Measurements from ENCODE around the gene ITGB2. TPM values are rescaled to one million over a fixed set of nuclear protein-coding genes. Genes with fewer than 3 reads are reported as not detected.
A peak's percentile ranks its signal among the peaks of the same experiment; 100 is the strongest.

ITGB2 gene
- total and polyA plus RNA-seq, 2 donors (not counting 1 experiment from before 2014, with no cell fraction given), result 0.05 TPM; not detected in 1

DNA sequence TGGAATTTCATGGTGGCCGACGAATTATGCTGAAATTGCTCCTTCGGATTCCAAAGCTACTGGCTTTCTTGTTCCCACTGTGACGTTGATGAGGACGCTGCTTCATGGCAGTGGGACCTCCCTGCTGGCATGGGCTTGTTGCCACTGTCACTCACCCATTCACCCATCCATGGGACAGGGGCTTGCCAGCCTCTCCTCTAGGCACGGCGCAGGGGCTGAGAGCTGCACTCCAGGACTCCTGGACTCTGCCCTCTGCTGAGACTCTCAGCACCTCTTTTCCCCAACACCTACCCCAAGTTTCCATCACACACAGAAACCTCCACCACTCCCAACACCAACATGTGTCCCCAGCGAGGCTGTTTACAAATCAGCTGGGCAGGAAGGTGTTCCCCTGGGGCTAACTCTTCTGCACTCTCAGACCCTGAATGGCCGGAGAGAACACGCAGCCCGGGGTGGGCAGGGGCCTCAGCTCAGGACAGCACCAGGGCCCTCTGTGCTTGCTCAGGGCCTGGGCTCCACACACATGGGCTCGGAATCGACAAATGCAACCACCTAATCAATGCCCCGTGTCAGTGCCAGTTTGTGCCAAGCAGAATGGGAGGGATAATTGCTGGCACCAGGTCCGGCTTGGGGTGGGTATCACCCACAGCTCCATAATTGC is 3.1 kb downstream of the ITGB2 start:
- H3K4me1 ChIP-seq (ENCODE audit: control insufficient read depth, extremely low read depth, insufficient read depth, low read length), result no peaks in the 10 kb centered on the region
- H3K27me3 ChIP-seq (ENCODE audit: control insufficient read depth, insufficient read depth, low read length), result peaks cover 18% of the 10 kb centered on the region
- H3K36me3 ChIP-seq (ENCODE audit: control insufficient read depth, insufficient read depth, low read length), result no peaks in the 10 kb centered on the region
- no peaks in the 10 kb centered on the region for H4K20me1 ChIP-seq (ENCODE audit: control insufficient read depth, extremely low read depth, insufficient read depth, low read length)
- H3K9me3 ChIP-seq (ENCODE audit: control insufficient read depth, insufficient read depth, low read depth, low read length), result no peaks in the 10 kb centered on the region
- DNase-seq (ENCODE audit: low read depth in 2 of 2), result no peak
- no peak overlapping the region for H3K4me3 ChIP-seq (replicated peaks in 1 of 4; ENCODE audit: control extremely low read depth in 1 of 4, insufficient read depth in 1 of 4, low read depth in 3 of 4, low read length in 4 of 4)
- no peak overlapping the region for H2AFZ ChIP-seq (ENCODE audit: low read length)
- H3K27ac ChIP-seq (ENCODE audit: insufficient read depth, low read length), result no peak overlapping the region
- no peaks in the 10 kb centered on the region for H3K79me2 ChIP-seq (ENCODE audit: control insufficient read depth, insufficient read depth, low read length)
- TF ChIP-seq CTCF (conservative IDR thresholded peaks at IDR 0.05 in 1 of 2, IDR thresholded peaks at IDR 0.05 in 1 of 2; ENCODE audit: low read depth in 1 of 2, low read length in 2 of 2), result no peak
- no peak for TF ChIP-seq EZH2 (IDR thresholded peaks at IDR 0.05; ENCODE audit: low read length, missing control alignments)
- H3K9ac ChIP-seq (ENCODE audit: insufficient read depth, low read length), result no peak overlapping the region
- H3K4me2 ChIP-seq (ENCODE audit: extremely low read depth, insufficient read depth, low read length), result no peak overlapping the region

- no peak overlapping the region for H3K4me3 ChIP-seq (replicated peaks in 1 of 4; ENCODE audit: control extremely low read depth in 1 of 4, insufficient read depth in 1 of 4, low read depth in 3 of 4, low read length in 4 of 4)
- peaks cover 16% of the 10 kb centered on the region for H3K27me3 ChIP-seq (ENCODE audit: control insufficient read depth, insufficient read depth, low read length)
- no peaks in the 10 kb centered on the region for H3K79me2 ChIP-seq (ENCODE audit: control insufficient read depth, insufficient read depth, low read length)
- H3K4me1 ChIP-seq (ENCODE audit: control insufficient read depth, extremely low read depth, insufficient read depth, low read length), result no peaks in the 10 kb centered on the region
- no peak overlapping the region for H3K9ac ChIP-seq (ENCODE audit: insufficient read depth, low read length)
- no peak overlapping the region for H2AFZ ChIP-seq (ENCODE audit: low read length)
- H3K9me3 ChIP-seq (ENCODE audit: control insufficient read depth, insufficient read depth, low read depth, low read length), result no peaks in the 10 kb centered on the region
- DNase-seq (ENCODE audit: low read depth in 2 of 2), result peak in 1 of 2 donors; percentile 43
- H3K36me3 ChIP-seq (ENCODE audit: control insufficient read depth, insufficient read depth, low read length), result no peaks in the 10 kb centered on the region
- H3K27ac ChIP-seq (ENCODE audit: insufficient read depth, low read length), result no peak overlapping the region
- TF ChIP-seq EZH2 (IDR thresholded peaks at IDR 0.05; ENCODE audit: low read length, missing control alignments), result no peak
- no peak for TF ChIP-seq CTCF (conservative IDR thresholded peaks at IDR 0.05 in 1 of 2, IDR thresholded peaks at IDR 0.05 in 1 of 2; ENCODE audit: low read depth in 1 of 2, low read length in 2 of 2)
- no peak overlapping the region for H3K4me2 ChIP-seq (ENCODE audit: extremely low read depth, insufficient read depth, low read length)
- no peaks in the 10 kb centered on the region for H4K20me1 ChIP-seq (ENCODE audit: control insufficient read depth, extremely low read depth, insufficient read depth, low read length)
These were observed 3.7 kb downstream of the ITGB2 start for GRCh38 chr21:44916965-44917364.

GRCh38 chr21:44914176-44914874 is 6.4 kb downstream of the ITGB2 start:
- H3K4me3 ChIP-seq (replicated peaks in 1 of 4; ENCODE audit: control extremely low read depth in 1 of 4, insufficient read depth in 1 of 4, low read depth in 3 of 4, low read length in 4 of 4), result no peak overlapping the region
- no peak for TF ChIP-seq EZH2 (IDR thresholded peaks at IDR 0.05; ENCODE audit: low read length, missing control alignments)
- no peak for TF ChIP-seq CTCF (conservative IDR thresholded peaks at IDR 0.05 in 1 of 2, IDR thresholded peaks at IDR 0.05 in 1 of 2; ENCODE audit: low read depth in 1 of 2, low read length in 2 of 2)
- no peak overlapping the region for H2AFZ ChIP-seq (ENCODE audit: low read length)
- no peak overlapping the region for H3K4me2 ChIP-seq (ENCODE audit: extremely low read depth, insufficient read depth, low read length)
- no peaks in the 10 kb centered on the region for H4K20me1 ChIP-seq (ENCODE audit: control insufficient read depth, extremely low read depth, insufficient read depth, low read length)
- no peak for DNase-seq (ENCODE audit: low read depth in 2 of 2)
- H3K9ac ChIP-seq (ENCODE audit: insufficient read depth, low read length), result no peak overlapping the region
- peaks cover 5% of the 10 kb centered on the region for H3K27me3 ChIP-seq (ENCODE audit: control insufficient read depth, insufficient read depth, low read length)
- no peaks in the 10 kb centered on the region for H3K79me2 ChIP-seq (ENCODE audit: control insufficient read depth, insufficient read depth, low read length)
- no peaks in the 10 kb centered on the region for H3K4me1 ChIP-seq (ENCODE audit: control insufficient read depth, extremely low read depth, insufficient read depth, low read length)
- no peak overlapping the region for H3K27ac ChIP-seq (ENCODE audit: insufficient read depth, low read length)
- H3K36me3 ChIP-seq (ENCODE audit: control insufficient read depth, insufficient read depth, low read length), result no peaks in the 10 kb centered on the region
- no peaks in the 10 kb centered on the region for H3K9me3 ChIP-seq (ENCODE audit: control insufficient read depth, insufficient read depth, low read depth, low read length)

All from fibroblast of lung (primary cell).